K562 (cell line): ENCODE measurements around the gene PTGES3L. TPM values are rescaled to one million over a fixed set of nuclear protein-coding genes. Genes with fewer than 3 reads are reported as not detected.
A peak's percentile ranks its signal among the peaks of the same experiment; 100 is the strongest.

Experiments used
- ATF4 ChIP-seq: fragments of 450-650 bp; formaldehyde crosslinking; IDR thresholded peaks from 2 replicates; pipeline ENCODE4 v1.4.0; 2022; ENCODE audit warnings: mild to moderate bottlenecking, moderate library complexity
- CBFA2T2 ChIP-seq: fragments of 450-650 bp; conservative IDR thresholded peaks from 2 replicates; pipeline ENCODE4 v1.6.1; 2017; ENCODE audit warnings: mild to moderate bottlenecking
- CBFB ChIP-seq: sonication (generic); formaldehyde crosslinking; IDR thresholded peaks from 2 replicates; pipeline ENCODE4 v1.4.0; 2020; ENCODE audit warnings: mild to moderate bottlenecking, missing genetic modification reagents
- CHAMP1 ChIP-seq: fragments of 450-650 bp; IDR thresholded peaks from 2 replicates; pipeline ENCODE4 v1.6.1; 2016; ENCODE audit warnings: mild to moderate bottlenecking
- ETV1 ChIP-seq: fragments of 450-650 bp; conservative IDR thresholded peaks from 2 replicates; pipeline ENCODE4 v1.6.1; 2016; ENCODE audit warnings: missing genetic modification characterization, control low read depth, low read depth, missing compliant biosample characterization
- GABPB2 ChIP-seq: fragments of 250-450 bp; sonication (Bioruptor Pico); conservative IDR thresholded peaks from 2 replicates; pipeline ENCODE4 v1.5.1; 2021; ENCODE audit warnings: mild to moderate bottlenecking
- GTF2B ChIP-seq: IDR thresholded peaks from 2 replicates; pipeline ENCODE4 v1.6.1; 2011; ENCODE audit not compliant: insufficient read length; ENCODE audit errors: extremely low read depth
- HDAC3 ChIP-seq: fragments of 450-650 bp; IDR thresholded peaks from 2 replicates; pipeline ENCODE4 v1.6.1; 2018; ENCODE audit warnings: borderline replicate concordance, mild to moderate bottlenecking, moderate library complexity; ENCODE audit not compliant: partially characterized antibody
- HIVEP1 ChIP-seq: fragments of 250-450 bp; sonication (Bioruptor Pico); IDR thresholded peaks from 2 replicates; pipeline ENCODE4 v1.4.0; 2020; ENCODE audit warnings: mild to moderate bottlenecking
- KLF1 ChIP-seq: fragments of 450-650 bp; IDR thresholded peaks from 2 replicates; pipeline ENCODE4 v1.6.1; 2016; ENCODE audit warnings: missing genetic modification characterization, missing compliant biosample characterization
- MLLT1 ChIP-seq, 2 experiments: fragments of 450-650 bp; IDR thresholded peaks; 2 replicates each; pipeline ENCODE4 v1.6.1; 2016
- NELFE ChIP-seq: IDR thresholded peaks from 2 replicates; pipeline ENCODE4 v1.6.1; 2011; ENCODE audit warnings: mild to moderate bottlenecking; ENCODE audit not compliant: insufficient read depth, insufficient read length
- RBM22 ChIP-seq: fragments of 200-400 bp; formaldehyde crosslinking; IDR thresholded peaks from 2 replicates; pipeline ENCODE4 v1.6.1; 2018; ENCODE audit warnings: low read length, low read depth; ENCODE audit not compliant: poor library complexity, severe bottlenecking
- SMARCC2 ChIP-seq: fragments of 450-650 bp; IDR thresholded peaks from 2 replicates; pipeline ENCODE4 v1.6.1; 2017; ENCODE audit warnings: antibody characterized with exemption, moderate library complexity, mild to moderate bottlenecking, low read depth
- SREBF1 ChIP-seq: fragments of 150-350 bp; IDR thresholded peaks from 2 replicates; pipeline ENCODE4 v1.6.1; 2014; ENCODE audit warnings: antibody characterized with exemption, low read depth, low read length, borderline replicate concordance
- SREBF2 ChIP-seq: sonication (generic); formaldehyde crosslinking; IDR thresholded peaks from 2 replicates; pipeline ENCODE4 v1.4.0; 2020; ENCODE audit warnings: mild to moderate bottlenecking, missing genetic modification reagents
- TAL1 ChIP-seq: fragments of 450-650 bp; IDR thresholded peaks from 2 replicates; pipeline ENCODE4 v1.6.1; 2016; ENCODE audit warnings: mild to moderate bottlenecking
- WHSC1 ChIP-seq: IDR thresholded peaks from one replicate; pipeline ENCODE4 v1.6.1; 2012; ENCODE audit warnings: low read length, control low read depth, inconsistent platforms
- ZNF197 ChIP-seq: fragments of 200-800 bp; sonication (Bioruptor generic); IDR thresholded peaks from 2 replicates; pipeline ENCODE4 v1.6.1; 2016; ENCODE audit warnings: low read depth, missing genetic modification characterization, missing compliant biosample characterization
- ZNF24 ChIP-seq: fragments of 450-650 bp; IDR thresholded peaks from 2 replicates; pipeline ENCODE4 v1.6.1; 2016
- ZNF347 ChIP-seq: fragments of 450-650 bp; formaldehyde crosslinking; IDR thresholded peaks from 2 replicates; pipeline ENCODE4 v1.4.0; 2020; ENCODE audit warnings: low read depth, mild to moderate bottlenecking, moderate library complexity
- polyA plus RNA-seq, 8 experiments: library from polyadenylated mRNA; depleted of rRNA in 4 of 8; stranded (reverse) in 5 of 8; unstranded in 3 of 8; fragments of >200 nt; fragmentation: Nextera tagmentation in 2 of 8; fragmentation: Illumina TruSeq in 1 of 8; extraction: Ambion mirVana in 2 of 8; extraction: Trizol in 1 of 8; gene quantifications; 2 replicates each; pipeline versions ENCODE4 v1.2.1 to v1.2.3, GENCODE V29; 2011 to 2014; ENCODE audit warnings: inconsistent platforms in 1 of 8, missing spikeins in 1 of 8
- total RNA-seq, 7 experiments: library from RNA; depleted of rRNA in 6 of 7; stranded (reverse); fragments of >200 nt in 6 of 7; fragmentation: Illumina TruSeq in 2 of 7; extraction: Trizol in 2 of 7; gene quantifications; 2 replicates each; pipeline versions ENCODE4 v1.2.1 to v1.2.3, GENCODE V29; 2011 to 2021; ENCODE audit warnings: low replicate concordance in 1 of 7
- TF ChIP-seq, protein P1 (sequence below): fragments of 200-400 bp; formaldehyde crosslinking; IDR thresholded peaks from 2 replicates; pipeline ENCODE4 v1.6.1; 2017; ENCODE audit warnings: mild to moderate bottlenecking, low read depth, low read length, moderate library complexity

The PTGES3L gene
- total and polyA plus RNA-seq, 9 of the 15 experiments (the other 6 are each of a cell fraction or from before 2014, with no cell fraction given), result 6.0 to 16.0 (median 9.6) TPM

- TF ChIP-seq RBM22 (no peak), CBFA2T2 (no peak), ETV1 (tag) (no peak), HIVEP1 (CRISPR knock-in tag) (no peak), SREBF1 (no peak), MLLT1 (IDR thresholded peaks at IDR 0.05) (no peak), CBFB (peak; percentile 52; the same call in 1 of the 2 replicates), SREBF2 (CRISPR knock-in tag) (no peak), WHSC1 (no peak), ZNF24 (no peak), GTF2B (no peak), ATF4 (no peak), ZNF347 (no peak), KLF1 (no peak), TAL1 (no peak), SMARCC2 (no peak), CHAMP1 (no peak), ZNF197 (CRISPR knock-in tag) (0 out of 2 replicates have a peak, but pooled peaks have one; percentile 56), HDAC3 (no peak), GABPB2 (no peak), NELFE (no peak)
- TF ChIP-seq, protein P1, sequence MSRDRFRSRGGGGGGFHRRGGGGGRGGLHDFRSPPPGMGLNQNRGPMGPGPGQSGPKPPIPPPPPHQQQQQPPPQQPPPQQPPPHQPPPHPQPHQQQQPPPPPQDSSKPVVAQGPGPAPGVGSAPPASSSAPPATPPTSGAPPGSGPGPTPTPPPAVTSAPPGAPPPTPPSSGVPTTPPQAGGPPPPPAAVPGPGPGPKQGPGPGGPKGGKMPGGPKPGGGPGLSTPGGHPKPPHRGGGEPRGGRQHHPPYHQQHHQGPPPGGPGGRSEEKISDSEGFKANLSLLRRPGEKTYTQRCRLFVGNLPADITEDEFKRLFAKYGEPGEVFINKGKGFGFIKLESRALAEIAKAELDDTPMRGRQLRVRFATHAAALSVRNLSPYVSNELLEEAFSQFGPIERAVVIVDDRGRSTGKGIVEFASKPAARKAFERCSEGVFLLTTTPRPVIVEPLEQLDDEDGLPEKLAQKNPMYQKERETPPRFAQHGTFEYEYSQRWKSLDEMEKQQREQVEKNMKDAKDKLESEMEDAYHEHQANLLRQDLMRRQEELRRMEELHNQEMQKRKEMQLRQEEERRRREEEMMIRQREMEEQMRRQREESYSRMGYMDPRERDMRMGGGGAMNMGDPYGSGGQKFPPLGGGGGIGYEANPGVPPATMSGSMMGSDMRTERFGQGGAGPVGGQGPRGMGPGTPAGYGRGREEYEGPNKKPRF, result no peak
Measured at GRCh38 chr17:42964161-42964932, 15.5 kb downstream of the PTGES3L start, which contains the start of gene AARSD1 (continued).
